ENCODE results near the gene PKP2. TPM values are rescaled to one million over a fixed set of nuclear protein-coding genes. Genes with fewer than 3 reads are reported as not detected.

Gene PKP2
- 1 to 10 TPM; 2.8 to 7.8 (median 5.6) TPM for total RNA-seq
- 1 to 10 TPM; 2.5 to 4.0 (median 3.8) TPM for polyA plus RNA-seq
- long read RNA-seq, donor 1, full-length matches to known transcripts: 9 of 10 reads
- long read RNA-seq, donor 1, partial matches to known transcripts: 1 of 10 reads
- long read RNA-seq, donor 1, other reads (novel, unspliced or antisense): 0 of 10 reads
- long read RNA-seq, donor 2, full-length matches to known transcripts: 23 of 25 reads
- long read RNA-seq, donor 2, partial matches to known transcripts: 2 of 25 reads
- long read RNA-seq, donor 2, other reads (novel, unspliced or antisense): 0 of 25 reads

- peak within 1 kb of the TSS; percentile 37 for H3K27ac ChIP-seq
- peak within 1 kb of the TSS; percentile 76 for H3K4me3 ChIP-seq
- H3K9me3 ChIP-seq: no peaks in the 10 kb centered on the region
- ATAC-seq: peak; percentile 83 to 86 (median 84)
- H3K36me3 ChIP-seq (ENCODE audit: insufficient read depth in 1 of 2, low read depth in 1 of 2): no peaks in the 10 kb centered on the region
- H3K4me1 ChIP-seq: no peaks in the 10 kb centered on the region
- 1% methylated on average over 44 to 94 of the region's 94 CpGs for WGBS, 3 donors
- DNase-seq: peak; percentile 26 to 67
- peaks cover 0 to 20% (median 0%) of the 10 kb centered on the region in 3 donors for H3K27me3 ChIP-seq (ENCODE audit: insufficient read depth in 3 of 3, low read length in 2 of 3)
- intact Hi-C loops (cut with DNase I): no loop called here
- TF ChIP-seq CTCF (IDR thresholded peaks at IDR 0.05): no peak
Observed at GRCh38 chr12:32896432-32897280, at the start of gene PKP2. Gene PKP2, minus strand, starts transcription at chr12:32896777. Its CDS starts 46 bp downstream, at chr12:32896731.

- ATAC-seq: no peak
- no peak for TF ChIP-seq CTCF (IDR thresholded peaks at IDR 0.05)
- Histone ChIP-seq H3K9me3 (no peaks in the 10 kb centered on the region), H3K36me3 (ENCODE audit: insufficient read depth in 1 of 2, low read depth in 1 of 2) (no peaks in the 10 kb centered on the region), H3K27me3 (ENCODE audit: insufficient read depth in 3 of 3, low read length in 2 of 3) (no peaks in the 10 kb centered on the region), H3K4me3 (no peak overlapping the region), H3K4me1 (no peaks in the 10 kb centered on the region), H3K27ac (no peak overlapping the region)
- no peak for DNase-seq
- intact Hi-C loops (cut with DNase I): no loop called here
- 71 to 77% (median 74%) methylated on average over 6 of the region's 6 CpGs for WGBS, 3 donors
Observed at GRCh38 chr12:32944195-32944594, 47.6 kb upstream of the PKP2 start.

- 47 to 51% (median 47%) methylated on average over 3 of the region's 3 CpGs for WGBS, 3 donors
- H3K4me1 ChIP-seq: no peaks in the 10 kb centered on the region
- TF ChIP-seq CTCF (IDR thresholded peaks at IDR 0.05): no peak
- H3K27me3 ChIP-seq (ENCODE audit: insufficient read depth in 3 of 3, low read length in 2 of 3): no peaks in the 10 kb centered on the region
- no peaks in the 10 kb centered on the region for H3K36me3 ChIP-seq (ENCODE audit: insufficient read depth in 1 of 2, low read depth in 1 of 2)
- intact Hi-C loops (cut with DNase I): no loop called here
- no peak for ATAC-seq
- DNase-seq: no peak
- H3K27ac ChIP-seq: no peak overlapping the region
- no peak overlapping the region for H3K4me3 ChIP-seq
- H3K9me3 ChIP-seq: no peaks in the 10 kb centered on the region
Observed at GRCh38 chr12:32939801-32940200, 43.2 kb upstream of the PKP2 start.

GRCh38 chr12:32926963-32927362 lies 30.4 kb upstream of the PKP2 start:
- WGBS, 3 donors: 91 to 94% (median 92%) methylated on average over 4 of the region's 4 CpGs
- ATAC-seq: no peak
- intact Hi-C loops (cut with DNase I): no loop called here

More at GRCh38 chr12:32926963-32927362, 30.4 kb upstream of the PKP2 start:
- H3K4me3 ChIP-seq: no peak overlapping the region
- H3K27ac ChIP-seq: no peak overlapping the region
- no peak for DNase-seq
- no peaks in the 10 kb centered on the region for H3K9me3 ChIP-seq
- no peak for TF ChIP-seq CTCF (IDR thresholded peaks at IDR 0.05)
- no peaks in the 10 kb centered on the region for H3K27me3 ChIP-seq (ENCODE audit: insufficient read depth in 3 of 3, low read length in 2 of 3)
- no peaks in the 10 kb centered on the region for H3K4me1 ChIP-seq
- H3K36me3 ChIP-seq (ENCODE audit: insufficient read depth in 1 of 2, low read depth in 1 of 2): no peaks in the 10 kb centered on the region

Measured in psoas muscle (tissue), 8 donors.